SK-N-SH treated with all-trans-retinoic acid at 6 μM for 48 hours (cell line): ENCODE data around the gene NR2E1.

Experiments used
- ATAC-seq: fragments of 200-7000 bp; cut with Tn5 transposase; 3 replicates; pipeline ENCODE4 v1.9.1; 2020; ENCODE audit warnings: mild to moderate bottlenecking, moderate library complexity
- ARNTL ChIP-seq: fragments of 450-650 bp; formaldehyde crosslinking; IDR thresholded peaks from 2 replicates; pipeline ENCODE4 v1.5.0; 2020; ENCODE audit warnings: low read depth, mild to moderate bottlenecking, moderate library complexity, borderline replicate concordance
- BACH2 ChIP-seq: fragments of 250-450 bp; sonication (Bioruptor Pico); IDR thresholded peaks from 2 replicates; pipeline ENCODE4 v1.9.0; 2021; ENCODE audit warnings: mild to moderate bottlenecking, borderline replicate concordance
- CSDC2 ChIP-seq: fragments of 250-450 bp; sonication (Bioruptor Pico); IDR thresholded peaks from 2 replicates; pipeline ENCODE4 v1.5.0; 2020; ENCODE audit warnings: mild to moderate bottlenecking, moderate library complexity
- ESRRG ChIP-seq: fragments of 250-450 bp; sonication (Bioruptor Pico); IDR thresholded peaks from 2 replicates; pipeline ENCODE4 v1.6.1; 2021; ENCODE audit warnings: mild to moderate bottlenecking
- ISL1 ChIP-seq: fragments of 250-450 bp; sonication (Bioruptor Pico); IDR thresholded peaks from 2 replicates; pipeline ENCODE4 v2.1.2; 2022; ENCODE audit warnings: mild to moderate bottlenecking, moderate library complexity
- PPARA ChIP-seq: fragments of 250-450 bp; sonication (Bioruptor Pico); IDR thresholded peaks from 2 replicates; pipeline ENCODE4 v1.5.0; 2020; ENCODE audit warnings: mild to moderate bottlenecking, borderline replicate concordance
- RARB ChIP-seq: fragments of 250-450 bp; sonication (Bioruptor Pico); IDR thresholded peaks from 2 replicates; pipeline ENCODE4 v1.8.0; 2021; ENCODE audit warnings: mild to moderate bottlenecking, moderate library complexity
- SNAI2 ChIP-seq: fragments of 250-450 bp; sonication (Bioruptor Pico); IDR thresholded peaks from 2 replicates; pipeline ENCODE4 v1.5.0; 2020; ENCODE audit warnings: mild to moderate bottlenecking, moderate library complexity
- TOX ChIP-seq: fragments of 250-450 bp; sonication (Bioruptor Pico); IDR thresholded peaks from 2 replicates; pipeline ENCODE4 v1.8.0; 2021; ENCODE audit warnings: mild to moderate bottlenecking, moderate library complexity, borderline replicate concordance
- ZC3H10 ChIP-seq: fragments of 250-450 bp; sonication (Bioruptor Pico); IDR thresholded peaks from 2 replicates; pipeline ENCODE4 v1.5.1; 2021; ENCODE audit warnings: mild to moderate bottlenecking, moderate library complexity
- ZFP3 ChIP-seq: fragments of 250-450 bp; sonication (Bioruptor Pico); IDR thresholded peaks from 2 replicates; pipeline ENCODE4 v1.5.0; 2020; ENCODE audit warnings: mild to moderate bottlenecking, moderate library complexity
- ZFP30 ChIP-seq: fragments of 450-650 bp; formaldehyde crosslinking; IDR thresholded peaks from 2 replicates; pipeline ENCODE4 v1.5.0; 2022; ENCODE audit warnings: mild to moderate bottlenecking, moderate library complexity
- ZNF565 ChIP-seq: fragments of 450-650 bp; formaldehyde crosslinking; conservative IDR thresholded peaks from 2 replicates; pipeline ENCODE4 v1.5.0; 2020; ENCODE audit warnings: low read depth, mild to moderate bottlenecking, moderate library complexity
- TF ChIP-seq, protein P1 (sequence below): fragments of 250-450 bp; sonication (Bioruptor Pico); IDR thresholded peaks from 2 replicates; pipeline ENCODE4 v1.8.0; 2021; ENCODE audit warnings: low read depth, mild to moderate bottlenecking, moderate library complexity, borderline replicate concordance
- TF ChIP-seq, protein P2 (sequence below): fragments of 250-450 bp; sonication (Bioruptor Pico); IDR thresholded peaks from 2 replicates; pipeline ENCODE4 v1.8.0; 2020; ENCODE audit warnings: mild to moderate bottlenecking, moderate library complexity, borderline replicate concordance

The NR2E1 gene

DNA sequence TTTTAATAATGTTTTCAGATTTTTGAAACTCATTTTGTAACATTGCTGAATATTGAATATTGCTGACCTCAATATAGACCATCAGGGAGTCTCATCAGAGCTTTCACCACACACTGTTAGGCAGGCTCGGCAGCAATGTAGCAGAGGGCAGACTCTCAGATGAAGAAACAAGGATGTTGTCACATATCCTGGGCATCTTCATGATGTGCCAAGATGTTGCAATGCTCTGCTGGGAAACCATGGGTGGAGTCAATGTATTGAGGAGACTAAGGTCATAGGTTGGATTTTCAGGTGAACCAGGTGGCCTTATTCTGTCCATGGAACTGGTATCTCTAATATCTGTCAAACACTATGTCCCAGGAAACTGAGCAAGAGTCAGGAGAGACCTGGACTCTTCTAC, 27.3 kb downstream of the NR2E1 start:
- TF ChIP-seq BACH2: no peak
- TF ChIP-seq, protein P1, sequence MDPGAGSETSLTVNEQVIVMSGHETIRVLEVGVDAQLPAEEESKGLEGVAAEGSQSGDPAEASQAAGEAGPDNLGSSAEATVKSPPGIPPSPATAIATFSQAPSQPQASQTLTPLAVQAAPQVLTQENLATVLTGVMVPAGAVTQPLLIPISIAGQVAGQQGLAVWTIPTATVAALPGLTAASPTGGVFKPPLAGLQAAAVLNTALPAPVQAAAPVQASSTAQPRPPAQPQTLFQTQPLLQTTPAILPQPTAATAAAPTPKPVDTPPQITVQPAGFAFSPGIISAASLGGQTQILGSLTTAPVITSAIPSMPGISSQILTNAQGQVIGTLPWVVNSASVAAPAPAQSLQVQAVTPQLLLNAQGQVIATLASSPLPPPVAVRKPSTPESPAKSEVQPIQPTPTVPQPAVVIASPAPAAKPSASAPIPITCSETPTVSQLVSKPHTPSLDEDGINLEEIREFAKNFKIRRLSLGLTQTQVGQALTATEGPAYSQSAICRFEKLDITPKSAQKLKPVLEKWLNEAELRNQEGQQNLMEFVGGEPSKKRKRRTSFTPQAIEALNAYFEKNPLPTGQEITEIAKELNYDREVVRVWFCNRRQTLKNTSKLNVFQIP (CRISPR knock-in tag): no peak
- TF ChIP-seq ZC3H10 (CRISPR knock-in tag): no peak
- no peak for ATAC-seq

DNA sequence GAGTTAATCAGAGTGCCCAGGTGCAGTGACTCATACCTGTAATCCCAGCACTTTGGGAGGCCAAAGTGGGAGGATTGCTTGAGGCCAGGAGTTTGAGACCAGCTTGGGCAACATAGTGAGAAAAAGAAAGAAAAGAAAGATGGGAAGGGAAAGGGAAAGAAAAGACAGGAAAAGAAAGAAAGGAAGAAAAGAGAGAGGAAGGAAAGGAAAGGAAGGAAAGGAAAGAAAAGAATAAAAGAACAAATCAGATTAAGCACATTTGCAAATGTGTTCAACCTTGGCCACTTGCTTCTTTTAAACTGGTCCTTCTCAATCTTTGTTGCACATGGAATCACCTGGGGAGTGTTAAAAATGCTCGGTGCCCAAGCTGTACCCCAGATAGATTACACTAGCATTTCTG, 28.0 kb downstream of the NR2E1 start:
- ATAC-seq: no peak
- TF ChIP-seq TOX (CRISPR knock-in tag) (no peak), BACH2 (no peak), PPARA (CRISPR knock-in tag) (no peak), ZNF565 (CRISPR knock-in tag) (no peak), ZFP30 (CRISPR knock-in tag) (no peak), ISL1 (CRISPR knock-in tag) (no peak), RARB (CRISPR knock-in tag) (no peak), SNAI2 (CRISPR knock-in tag) (no peak)
- TF ChIP-seq, protein P1 (CRISPR knock-in tag): no peak
- TF ChIP-seq, all 23 proteins: peak for 0

DNA sequence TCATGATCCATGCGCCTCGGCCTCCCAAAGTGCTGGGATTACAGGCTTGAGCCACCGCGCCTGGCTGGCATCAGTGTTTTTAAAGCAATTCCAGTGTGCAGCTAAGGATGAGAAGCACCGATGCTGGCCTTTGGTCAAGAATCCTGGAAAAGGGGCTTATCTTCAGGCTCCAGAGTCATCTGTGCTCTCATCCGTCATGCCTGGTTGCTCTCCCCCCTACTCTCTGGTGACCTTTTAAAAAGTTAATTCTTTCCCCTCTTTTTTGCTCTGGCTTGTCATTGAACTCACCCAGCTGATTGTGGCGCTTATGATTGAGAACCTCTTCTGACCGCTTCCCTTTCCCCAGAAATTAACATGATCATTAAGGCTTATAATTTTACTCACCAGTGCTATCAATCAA, 28.7 kb downstream of the NR2E1 start:
- ATAC-seq: no peak
- TF ChIP-seq, protein P1 (CRISPR knock-in tag): no peak
- TF ChIP-seq ZNF565 (CRISPR knock-in tag): no peak
- TF ChIP-seq ESRRG (CRISPR knock-in tag): no peak
- no peak for TF ChIP-seq ZFP30 (CRISPR knock-in tag)
- no peak for TF ChIP-seq ZC3H10 (CRISPR knock-in tag)
- TF ChIP-seq, protein P2, sequence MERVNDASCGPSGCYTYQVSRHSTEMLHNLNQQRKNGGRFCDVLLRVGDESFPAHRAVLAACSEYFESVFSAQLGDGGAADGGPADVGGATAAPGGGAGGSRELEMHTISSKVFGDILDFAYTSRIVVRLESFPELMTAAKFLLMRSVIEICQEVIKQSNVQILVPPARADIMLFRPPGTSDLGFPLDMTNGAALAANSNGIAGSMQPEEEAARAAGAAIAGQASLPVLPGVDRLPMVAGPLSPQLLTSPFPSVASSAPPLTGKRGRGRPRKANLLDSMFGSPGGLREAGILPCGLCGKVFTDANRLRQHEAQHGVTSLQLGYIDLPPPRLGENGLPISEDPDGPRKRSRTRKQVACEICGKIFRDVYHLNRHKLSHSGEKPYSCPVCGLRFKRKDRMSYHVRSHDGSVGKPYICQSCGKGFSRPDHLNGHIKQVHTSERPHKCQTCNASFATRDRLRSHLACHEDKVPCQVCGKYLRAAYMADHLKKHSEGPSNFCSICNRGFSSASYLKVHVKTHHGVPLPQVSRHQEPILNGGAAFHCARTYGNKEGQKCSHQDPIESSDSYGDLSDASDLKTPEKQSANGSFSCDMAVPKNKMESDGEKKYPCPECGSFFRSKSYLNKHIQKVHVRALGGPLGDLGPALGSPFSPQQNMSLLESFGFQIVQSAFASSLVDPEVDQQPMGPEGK (CRISPR knock-in tag): no peak
- TF ChIP-seq ARNTL (CRISPR knock-in tag): no peak

DNA sequence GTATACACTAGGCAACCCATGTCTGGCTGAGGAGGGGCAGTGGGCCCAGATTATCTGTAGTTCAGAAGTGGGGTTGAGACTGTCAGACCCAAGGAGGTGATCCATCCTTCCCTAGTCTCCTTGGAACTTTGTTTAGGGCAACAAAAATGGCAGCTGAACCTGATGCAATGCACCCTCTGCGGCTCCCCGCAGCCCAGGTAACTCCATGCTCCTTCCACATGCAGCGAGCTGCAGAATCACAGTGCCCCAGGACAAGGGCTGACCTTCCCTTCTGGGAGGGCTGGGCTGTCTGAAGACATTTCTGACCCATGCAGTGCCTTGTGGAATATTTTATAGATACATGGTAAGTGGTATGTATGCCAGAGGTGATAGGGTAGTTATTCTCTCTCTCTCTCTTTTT, 29.4 kb downstream of the NR2E1 start:
- ATAC-seq: no peak

More for the DNA sequence above, 29.4 kb downstream of the NR2E1 start:
- no peak for TF ChIP-seq SNAI2 (CRISPR knock-in tag)
- TF ChIP-seq, protein P2 (CRISPR knock-in tag): no peak
- TF ChIP-seq ARNTL (CRISPR knock-in tag): no peak
- no peak for TF ChIP-seq CSDC2
- TF ChIP-seq ZFP3 (CRISPR knock-in tag): no peak
- TF ChIP-seq, protein P1 (CRISPR knock-in tag): no peak
